Coronary artery (tissue), 2 donors: ENCODE data around the gene KCNJ1.

ENCODE experiments used
- DNase-seq: peaks from one replicate; pipeline ENCODE4 v3.0.0-alpha.2; 2017; ENCODE audit warnings: low spot score
- H3K27ac ChIP-seq, 2 donors: fragments of 200-600 bp; sonication (generic); one replicate each; pipeline ENCODE4 v1.5.1; 2016 to 2019
- H3K4me3 ChIP-seq: fragments of 200-600 bp; sonication (generic); 2 replicates; pipeline ENCODE4 v1.5.1; 2016; ENCODE audit warnings: mild to moderate bottlenecking, moderate library complexity
- CTCF ChIP-seq: fragments of 200-600 bp; sonication (generic); IDR thresholded peaks from one replicate; pipeline ENCODE4 v1.5.1; 2019; ENCODE audit warnings: antibody characterized with exemption

The KCNJ1 gene

GRCh38 chr11:128807909-128808308 lies 59.2 kb downstream of the KCNJ1 start:
- no peak for DNase-seq
- Histone ChIP-seq H3K27ac (no peak overlapping the region), H3K4me3 (no peak overlapping the region)
- TF ChIP-seq CTCF, result no peak

- H3K27ac ChIP-seq, result no peak overlapping the region
- no peak for DNase-seq
- no peak overlapping the region for H3K4me3 ChIP-seq
- no peak for TF ChIP-seq CTCF
These were observed 60.4 kb downstream of the KCNJ1 start for GRCh38 chr11:128806506-128807261.

GRCh38 chr11:128804481-128804880 lies 62.6 kb downstream of the KCNJ1 start:
- no peak for TF ChIP-seq CTCF
- DNase-seq, result no peak
- Histone ChIP-seq H3K4me3 (no peak overlapping the region), H3K27ac (no peak overlapping the region)

GRCh38 chr11:128803449-128804245 lies 63.4 kb downstream of the KCNJ1 start:
- Histone ChIP-seq H3K4me3 (no peak overlapping the region), H3K27ac (no peak overlapping the region)
- DNase-seq, result no peak
- no peak for TF ChIP-seq CTCF

GRCh38 chr11:128803011-128803410 lies 64.1 kb downstream of the KCNJ1 start:
- no peak for DNase-seq
- TF ChIP-seq CTCF, result no peak
- Histone ChIP-seq H3K27ac (no peak overlapping the region), H3K4me3 (no peak overlapping the region)

- Histone ChIP-seq H3K27ac (no peak overlapping the region), H3K4me3 (no peak overlapping the region)
- no peak for DNase-seq
- no peak for TF ChIP-seq CTCF
These were observed 64.6 kb downstream of the KCNJ1 start for GRCh38 chr11:128802358-128802981.
